Measurements from ENCODE around the gene SPOPL.

Gene SPOPL

DNA sequence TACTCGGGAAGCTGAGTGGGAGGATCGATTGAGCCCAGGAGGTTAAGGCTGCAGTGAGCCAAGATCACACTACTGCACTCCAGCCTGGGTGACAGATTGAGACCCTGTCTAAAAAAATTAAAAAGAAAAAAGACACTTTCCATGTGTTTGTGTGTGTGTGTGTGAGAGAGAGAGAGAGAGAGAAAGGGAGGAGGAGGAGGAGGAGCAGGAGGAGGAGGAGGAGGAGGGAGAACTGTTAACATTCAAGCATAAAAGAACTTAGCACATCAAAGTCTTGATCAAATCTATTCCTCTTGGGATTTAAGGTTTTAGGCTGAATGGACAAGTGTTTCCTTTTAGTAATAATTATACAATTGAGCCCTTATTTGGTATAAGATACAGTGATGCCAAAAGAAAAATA is 75.5 kb downstream of the SPOPL start (continued):
- TF ChIP-seq, protein P1, sequence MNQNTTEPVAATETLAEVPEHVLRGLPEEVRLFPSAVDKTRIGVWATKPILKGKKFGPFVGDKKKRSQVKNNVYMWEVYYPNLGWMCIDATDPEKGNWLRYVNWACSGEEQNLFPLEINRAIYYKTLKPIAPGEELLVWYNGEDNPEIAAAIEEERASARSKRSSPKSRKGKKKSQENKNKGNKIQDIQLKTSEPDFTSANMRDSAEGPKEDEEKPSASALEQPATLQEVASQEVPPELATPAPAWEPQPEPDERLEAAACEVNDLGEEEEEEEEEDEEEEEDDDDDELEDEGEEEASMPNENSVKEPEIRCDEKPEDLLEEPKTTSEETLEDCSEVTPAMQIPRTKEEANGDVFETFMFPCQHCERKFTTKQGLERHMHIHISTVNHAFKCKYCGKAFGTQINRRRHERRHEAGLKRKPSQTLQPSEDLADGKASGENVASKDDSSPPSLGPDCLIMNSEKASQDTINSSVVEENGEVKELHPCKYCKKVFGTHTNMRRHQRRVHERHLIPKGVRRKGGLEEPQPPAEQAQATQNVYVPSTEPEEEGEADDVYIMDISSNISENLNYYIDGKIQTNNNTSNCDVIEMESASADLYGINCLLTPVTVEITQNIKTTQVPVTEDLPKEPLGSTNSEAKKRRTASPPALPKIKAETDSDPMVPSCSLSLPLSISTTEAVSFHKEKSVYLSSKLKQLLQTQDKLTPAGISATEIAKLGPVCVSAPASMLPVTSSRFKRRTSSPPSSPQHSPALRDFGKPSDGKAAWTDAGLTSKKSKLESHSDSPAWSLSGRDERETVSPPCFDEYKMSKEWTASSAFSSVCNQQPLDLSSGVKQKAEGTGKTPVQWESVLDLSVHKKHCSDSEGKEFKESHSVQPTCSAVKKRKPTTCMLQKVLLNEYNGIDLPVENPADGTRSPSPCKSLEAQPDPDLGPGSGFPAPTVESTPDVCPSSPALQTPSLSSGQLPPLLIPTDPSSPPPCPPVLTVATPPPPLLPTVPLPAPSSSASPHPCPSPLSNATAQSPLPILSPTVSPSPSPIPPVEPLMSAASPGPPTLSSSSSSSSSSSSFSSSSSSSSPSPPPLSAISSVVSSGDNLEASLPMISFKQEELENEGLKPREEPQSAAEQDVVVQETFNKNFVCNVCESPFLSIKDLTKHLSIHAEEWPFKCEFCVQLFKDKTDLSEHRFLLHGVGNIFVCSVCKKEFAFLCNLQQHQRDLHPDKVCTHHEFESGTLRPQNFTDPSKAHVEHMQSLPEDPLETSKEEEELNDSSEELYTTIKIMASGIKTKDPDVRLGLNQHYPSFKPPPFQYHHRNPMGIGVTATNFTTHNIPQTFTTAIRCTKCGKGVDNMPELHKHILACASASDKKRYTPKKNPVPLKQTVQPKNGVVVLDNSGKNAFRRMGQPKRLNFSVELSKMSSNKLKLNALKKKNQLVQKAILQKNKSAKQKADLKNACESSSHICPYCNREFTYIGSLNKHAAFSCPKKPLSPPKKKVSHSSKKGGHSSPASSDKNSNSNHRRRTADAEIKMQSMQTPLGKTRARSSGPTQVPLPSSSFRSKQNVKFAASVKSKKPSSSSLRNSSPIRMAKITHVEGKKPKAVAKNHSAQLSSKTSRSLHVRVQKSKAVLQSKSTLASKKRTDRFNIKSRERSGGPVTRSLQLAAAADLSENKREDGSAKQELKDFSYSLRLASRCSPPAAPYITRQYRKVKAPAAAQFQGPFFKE (tag by site-specific recombination; IDR thresholded peaks at IDR 0.05; ENCODE audit: borderline replicate concordance), result no peak
- TF ChIP-seq, protein P2, sequence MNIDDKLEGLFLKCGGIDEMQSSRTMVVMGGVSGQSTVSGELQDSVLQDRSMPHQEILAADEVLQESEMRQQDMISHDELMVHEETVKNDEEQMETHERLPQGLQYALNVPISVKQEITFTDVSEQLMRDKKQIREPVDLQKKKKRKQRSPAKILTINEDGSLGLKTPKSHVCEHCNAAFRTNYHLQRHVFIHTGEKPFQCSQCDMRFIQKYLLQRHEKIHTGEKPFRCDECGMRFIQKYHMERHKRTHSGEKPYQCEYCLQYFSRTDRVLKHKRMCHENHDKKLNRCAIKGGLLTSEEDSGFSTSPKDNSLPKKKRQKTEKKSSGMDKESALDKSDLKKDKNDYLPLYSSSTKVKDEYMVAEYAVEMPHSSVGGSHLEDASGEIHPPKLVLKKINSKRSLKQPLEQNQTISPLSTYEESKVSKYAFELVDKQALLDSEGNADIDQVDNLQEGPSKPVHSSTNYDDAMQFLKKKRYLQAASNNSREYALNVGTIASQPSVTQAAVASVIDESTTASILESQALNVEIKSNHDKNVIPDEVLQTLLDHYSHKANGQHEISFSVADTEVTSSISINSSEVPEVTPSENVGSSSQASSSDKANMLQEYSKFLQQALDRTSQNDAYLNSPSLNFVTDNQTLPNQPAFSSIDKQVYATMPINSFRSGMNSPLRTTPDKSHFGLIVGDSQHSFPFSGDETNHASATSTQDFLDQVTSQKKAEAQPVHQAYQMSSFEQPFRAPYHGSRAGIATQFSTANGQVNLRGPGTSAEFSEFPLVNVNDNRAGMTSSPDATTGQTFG (tag by site-specific recombination; IDR thresholded peaks at IDR 0.05; ENCODE audit: borderline replicate concordance), result no peak

DNA sequence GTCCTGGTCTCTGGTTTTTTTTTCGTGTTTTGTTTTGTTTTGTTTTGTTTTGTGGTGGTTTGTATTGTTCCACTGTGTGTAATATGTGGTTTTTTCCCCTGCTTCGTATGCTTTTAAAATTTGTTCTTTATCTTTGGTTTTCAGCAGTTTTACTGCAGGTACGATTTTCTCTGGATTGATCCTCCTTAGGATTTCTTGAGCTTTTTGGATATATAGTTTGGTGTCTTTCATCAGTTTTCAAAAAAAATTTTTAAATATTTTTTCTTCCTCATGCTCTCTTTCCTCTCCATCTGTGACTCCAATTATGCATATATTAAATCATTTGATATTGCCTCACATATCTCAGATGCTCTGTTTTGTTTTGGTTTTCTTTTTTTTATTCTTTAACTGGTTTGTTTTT is 78.0 kb downstream of the SPOPL start:
- H3K36me3 ChIP-seq (ENCODE audit: control insufficient read depth in 2 of 2, insufficient read depth in 1 of 2, low read length in 2 of 2), result no peaks in the 10 kb centered on the region; a peak in 1 of 3 replicates
- H3K4me3 ChIP-seq (ENCODE audit: low read depth, low read length), result no peak overlapping the region
- POLR2A ChIA-PET, result no interaction called here
- no peaks in the 10 kb centered on the region for H3K9me3 ChIP-seq (ENCODE audit: control insufficient read depth, insufficient read depth, low read depth, low read length)
- no peaks in the 10 kb centered on the region for H3K4me1 ChIP-seq (ENCODE audit: control insufficient read depth, insufficient read depth, low read length)
- CTCF ChIA-PET, result no interaction called here
- H3K27ac ChIP-seq (ENCODE audit: extremely low read depth, low read depth, low read length), result no peak overlapping the region
- TF ChIP-seq ZNF133 (tag by site-specific recombination; IDR thresholded peaks at IDR 0.05) (peak; percentile 74), ZNF155 (tag by site-specific recombination; IDR thresholded peaks at IDR 0.05) (no peak), ZNF701 (tag by site-specific recombination; IDR thresholded peaks at IDR 0.05) (no peak), KLF1 (tag by site-specific recombination; IDR thresholded peaks at IDR 0.05) (no peak), SETDB1 (IDR thresholded peaks at IDR 0.05; ENCODE audit: insufficient read length, low read length) (peak; percentile 35), ZNF404 (tag by site-specific recombination; IDR thresholded peaks at IDR 0.05) (no peak), ZNF223 (tag by site-specific recombination; IDR thresholded peaks at IDR 0.05) (no peak), ZIC2 (tag by site-specific recombination; IDR thresholded peaks at IDR 0.05) (no peak), SP3 (tag by site-specific recombination; IDR thresholded peaks at IDR 0.05) (no peak), ZNF558 (tag by site-specific recombination; IDR thresholded peaks at IDR 0.05) (peak; percentile 98), ZNF239 (tag by site-specific recombination; IDR thresholded peaks at IDR 0.05) (no peak)
- TF ChIP-seq, protein P3, sequence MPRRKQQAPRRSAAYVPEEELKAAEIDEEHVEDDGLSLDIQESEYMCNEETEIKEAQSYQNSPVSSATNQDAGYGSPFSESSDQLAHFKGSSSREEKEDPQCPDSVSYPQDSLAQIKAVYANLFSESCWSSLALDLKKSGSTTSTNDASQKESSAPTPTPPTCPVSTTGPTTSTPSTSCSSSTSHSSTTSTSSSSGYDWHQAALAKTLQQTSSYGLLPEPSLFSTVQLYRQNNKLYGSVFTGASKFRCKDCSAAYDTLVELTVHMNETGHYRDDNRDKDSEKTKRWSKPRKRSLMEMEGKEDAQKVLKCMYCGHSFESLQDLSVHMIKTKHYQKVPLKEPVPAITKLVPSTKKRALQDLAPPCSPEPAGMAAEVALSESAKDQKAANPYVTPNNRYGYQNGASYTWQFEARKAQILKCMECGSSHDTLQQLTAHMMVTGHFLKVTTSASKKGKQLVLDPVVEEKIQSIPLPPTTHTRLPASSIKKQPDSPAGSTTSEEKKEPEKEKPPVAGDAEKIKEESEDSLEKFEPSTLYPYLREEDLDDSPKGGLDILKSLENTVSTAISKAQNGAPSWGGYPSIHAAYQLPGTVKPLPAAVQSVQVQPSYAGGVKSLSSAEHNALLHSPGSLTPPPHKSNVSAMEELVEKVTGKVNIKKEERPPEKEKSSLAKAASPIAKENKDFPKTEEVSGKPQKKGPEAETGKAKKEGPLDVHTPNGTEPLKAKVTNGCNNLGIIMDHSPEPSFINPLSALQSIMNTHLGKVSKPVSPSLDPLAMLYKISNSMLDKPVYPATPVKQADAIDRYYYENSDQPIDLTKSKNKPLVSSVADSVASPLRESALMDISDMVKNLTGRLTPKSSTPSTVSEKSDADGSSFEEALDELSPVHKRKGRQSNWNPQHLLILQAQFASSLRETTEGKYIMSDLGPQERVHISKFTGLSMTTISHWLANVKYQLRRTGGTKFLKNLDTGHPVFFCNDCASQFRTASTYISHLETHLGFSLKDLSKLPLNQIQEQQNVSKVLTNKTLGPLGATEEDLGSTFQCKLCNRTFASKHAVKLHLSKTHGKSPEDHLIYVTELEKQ (tag by site-specific recombination; IDR thresholded peaks at IDR 0.05; ENCODE audit: borderline replicate concordance), result no peak
- TF ChIP-seq, protein P4, sequence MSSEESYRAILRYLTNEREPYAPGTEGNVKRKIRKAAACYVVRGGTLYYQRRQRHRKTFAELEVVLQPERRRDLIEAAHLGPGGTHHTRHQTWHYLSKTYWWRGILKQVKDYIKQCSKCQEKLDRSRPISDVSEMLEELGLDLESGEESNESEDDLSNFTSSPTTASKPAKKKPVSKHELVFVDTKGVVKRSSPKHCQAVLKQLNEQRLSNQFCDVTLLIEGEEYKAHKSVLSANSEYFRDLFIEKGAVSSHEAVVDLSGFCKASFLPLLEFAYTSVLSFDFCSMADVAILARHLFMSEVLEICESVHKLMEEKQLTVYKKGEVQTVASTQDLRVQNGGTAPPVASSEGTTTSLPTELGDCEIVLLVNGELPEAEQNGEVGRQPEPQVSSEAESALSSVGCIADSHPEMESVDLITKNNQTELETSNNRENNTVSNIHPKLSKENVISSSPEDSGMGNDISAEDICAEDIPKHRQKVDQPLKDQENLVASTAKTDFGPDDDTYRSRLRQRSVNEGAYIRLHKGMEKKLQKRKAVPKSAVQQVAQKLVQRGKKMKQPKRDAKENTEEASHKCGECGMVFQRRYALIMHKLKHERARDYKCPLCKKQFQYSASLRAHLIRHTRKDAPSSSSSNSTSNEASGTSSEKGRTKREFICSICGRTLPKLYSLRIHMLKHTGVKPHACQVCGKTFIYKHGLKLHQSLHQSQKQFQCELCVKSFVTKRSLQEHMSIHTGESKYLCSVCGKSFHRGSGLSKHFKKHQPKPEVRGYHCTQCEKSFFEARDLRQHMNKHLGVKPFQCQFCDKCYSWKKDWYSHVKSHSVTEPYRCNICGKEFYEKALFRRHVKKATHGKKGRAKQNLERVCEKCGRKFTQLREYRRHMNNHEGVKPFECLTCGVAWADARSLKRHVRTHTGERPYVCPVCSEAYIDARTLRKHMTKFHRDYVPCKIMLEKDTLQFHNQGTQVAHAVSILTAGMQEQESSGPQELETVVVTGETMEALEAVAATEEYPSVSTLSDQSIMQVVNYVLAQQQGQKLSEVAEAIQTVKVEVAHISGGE (tag by site-specific recombination; conservative IDR thresholded peaks at IDR 0.05; ENCODE audit: low read depth), result no peak
